Activated CD4-positive, alpha-beta T cell treated with anti-CD3 and anti-CD28 coated beads, Interleukin-2, amount 50 U/mL, for 16 hours (primary cell): Measurements from ENCODE around the gene ZNF629.
"Not testable (repeated sequence)": the region's sequence is repeated elsewhere in the genome, so short reads cannot be mapped to it uniquely, and the experiment has no call there.

Experiments
- DNase-seq: peaks from one replicate; pipeline ENCODE4 v3.0.0-alpha.2; 2020

Gene ZNF629

GRCh38 chr16:30786936-30787612 lies at the start of gene ZNF629:
TSS of gene ZNF629 (minus strand) at chr16:30787205. CDS start at chr16:30784482, 2,723 bp downstream.
- DNase-seq, result no peak

- no peak for DNase-seq
Measured at GRCh38 chr16:30834130-30834740, 47.2 kb upstream of the ZNF629 start.

GRCh38 chr16:30830072-30830417 lies 43.0 kb upstream of the ZNF629 start:
- no peak for DNase-seq

GRCh38 chr16:30829130-30830071 lies 42.4 kb upstream of the ZNF629 start:
- DNase-seq, result no peak

GRCh38 chr16:30821891-30822290 lies 34.9 kb upstream of the ZNF629 start:
- no peak for DNase-seq

GRCh38 chr16:30821441-30821840 lies 34.4 kb upstream of the ZNF629 start:
- not testable (repeated sequence) for DNase-seq

- no peak for DNase-seq
Measured at GRCh38 chr16:30820952-30821421, 34.0 kb upstream of the ZNF629 start.

GRCh38 chr16:30816769-30817168 lies 29.8 kb upstream of the ZNF629 start:
- no peak for DNase-seq

- no peak for DNase-seq
Measured at GRCh38 chr16:30813821-30814189, 26.8 kb upstream of the ZNF629 start.

GRCh38 chr16:30809675-30810074 lies 22.7 kb upstream of the ZNF629 start:
- not testable (repeated sequence) for DNase-seq

- not testable (repeated sequence) for DNase-seq
Measured at GRCh38 chr16:30808890-30809426, 22.0 kb upstream of the ZNF629 start.

- DNase-seq, result no peak
Measured at GRCh38 chr16:30808146-30808545, 21.1 kb upstream of the ZNF629 start.

- no peak for DNase-seq
Measured at GRCh38 chr16:30805370-30806169, 18.6 kb upstream of the ZNF629 start.

- no peak for DNase-seq
Measured at GRCh38 chr16:30805056-30805369, 18.0 kb upstream of the ZNF629 start.

- DNase-seq, result no peak
Measured at GRCh38 chr16:30802936-30803335, 15.9 kb upstream of the ZNF629 start.

- DNase-seq, result no peak
Measured at GRCh38 chr16:30797670-30798309, 10.8 kb upstream of the ZNF629 start.

GRCh38 chr16:30794634-30795033 lies 7.6 kb upstream of the ZNF629 start:
- no peak for DNase-seq

GRCh38 chr16:30793508-30794069 lies 6.6 kb upstream of the ZNF629 start:
- DNase-seq, result no peak

GRCh38 chr16:30787613-30788378 lies 791 bp upstream of the ZNF629 start:
- no peak for DNase-seq

- DNase-seq, result no peak
Measured at GRCh38 chr16:30786115-30786935, 680 bp downstream of the ZNF629 start.
